ENCODE data around the gene APOL1. TPM values are rescaled to one million over a fixed set of nuclear protein-coding genes. Genes with fewer than 3 reads are reported as not detected.
A peak's percentile ranks its signal among the peaks of the same experiment; 100 is the strongest.
"Not testable (repeated sequence)": the region's sequence is repeated elsewhere in the genome, so short reads cannot be mapped to it uniquely, and the experiment has no call there.

Gene APOL1
- total RNA-seq, 1 experiment from 2014 or later = 4.6 TPM

- DNase-seq (ENCODE audit: low read depth) = not testable (repeated sequence)
Observed at GRCh38 chr22:36290391-36291075, 37.6 kb downstream of the APOL1 start.

GRCh38 chr22:36291831-36292740, 39.2 kb downstream of the APOL1 start:
- DNase-seq (ENCODE audit: low read depth) = no peak

- DNase-seq (ENCODE audit: low read depth) = no peak
Observed at GRCh38 chr22:36292823-36293530, 40.0 kb downstream of the APOL1 start.

- DNase-seq (ENCODE audit: low read depth) = no peak
Observed at GRCh38 chr22:36293606-36294292, 40.8 kb downstream of the APOL1 start.

- no peak for DNase-seq (ENCODE audit: low read depth)
Observed at GRCh38 chr22:36294293-36294620, 41.3 kb downstream of the APOL1 start.

- DNase-seq (ENCODE audit: low read depth) = no peak
Observed at GRCh38 chr22:36294801-36295200, 41.9 kb downstream of the APOL1 start.

GRCh38 chr22:36295247-36295646, 42.3 kb downstream of the APOL1 start:
- no peak for DNase-seq (ENCODE audit: low read depth)

GRCh38 chr22:36296690-36297089, 43.8 kb downstream of the APOL1 start:
- no peak for DNase-seq (ENCODE audit: low read depth)

GRCh38 chr22:36297568-36297967, 44.6 kb downstream of the APOL1 start:
- DNase-seq (ENCODE audit: low read depth) = no peak

GRCh38 chr22:36298118-36298517, 45.2 kb downstream of the APOL1 start:
- DNase-seq (ENCODE audit: low read depth) = no peak

GRCh38 chr22:36298601-36299000, 45.7 kb downstream of the APOL1 start:
- no peak for DNase-seq (ENCODE audit: low read depth)

- DNase-seq (ENCODE audit: low read depth) = no peak
Observed at GRCh38 chr22:36299295-36299694, 46.4 kb downstream of the APOL1 start.

GRCh38 chr22:36299911-36300310, 47.0 kb downstream of the APOL1 start:
- DNase-seq (ENCODE audit: low read depth) = no peak

- DNase-seq (ENCODE audit: low read depth) = no peak
Observed at GRCh38 chr22:36300396-36301212, 47.7 kb downstream of the APOL1 start.

GRCh38 chr22:36301384-36301828, 48.5 kb downstream of the APOL1 start:
- DNase-seq (ENCODE audit: low read depth) = peak; percentile 55

GRCh38 chr22:36301851-36302250, 48.9 kb downstream of the APOL1 start:
- DNase-seq (ENCODE audit: low read depth) = no peak

GRCh38 chr22:36302439-36303114, 49.6 kb downstream of the APOL1 start:
- DNase-seq (ENCODE audit: low read depth) = no peak

- DNase-seq (ENCODE audit: low read depth) = no peak
Observed at GRCh38 chr22:36303115-36303467, 50.2 kb downstream of the APOL1 start.

- DNase-seq (ENCODE audit: low read depth) = no peak
Observed at GRCh38 chr22:36303874-36304273, 50.9 kb downstream of the APOL1 start.

GRCh38 chr22:36304429-36304828, 51.5 kb downstream of the APOL1 start:
- no peak for DNase-seq (ENCODE audit: low read depth)
